HepG2 (cell line): ENCODE measurements around the gene SPAG4. TPM values are rescaled to one million over a fixed set of nuclear protein-coding genes. Genes with fewer than 3 reads are reported as not detected.

Experiments used
- DNMT1 ChIP-seq: sonication (generic); formaldehyde crosslinking; IDR thresholded peaks from 2 replicates; pipeline ENCODE4 v1.5.1; 2020; ENCODE audit warnings: mild to moderate bottlenecking, missing genetic modification reagents
- EZH2 ChIP-seq: conservative IDR thresholded peaks from 2 replicates; pipeline ENCODE4 v1.6.1; 2012; ENCODE audit warnings: mild to moderate bottlenecking, low read depth, low read length, moderate library complexity
- FOXM1 ChIP-seq: sonication (generic); formaldehyde crosslinking; IDR thresholded peaks from 2 replicates; pipeline ENCODE4 v1.5.0; 2020; ENCODE audit warnings: missing genetic modification reagents
- NFE2L2 ChIP-seq: fragments of 150-350 bp; IDR thresholded peaks from 2 replicates; pipeline ENCODE4 v1.6.1; 2014; ENCODE audit warnings: low read length
- NFRKB ChIP-seq: fragments of 450-650 bp; IDR thresholded peaks from 2 replicates; pipeline ENCODE4 v1.6.1; 2017
- ZFAT ChIP-seq: sonication (generic); formaldehyde crosslinking; conservative IDR thresholded peaks from 2 replicates; pipeline ENCODE4 v1.8.1; 2023; ENCODE audit warnings: missing genetic modification reagents, inconsistent platforms
- ZNF282 ChIP-seq: fragments of 450-650 bp; IDR thresholded peaks from 2 replicates; pipeline ENCODE4 v1.6.1; 2018; ENCODE audit not compliant: partially characterized antibody
- ZNF329 ChIP-seq: sonication (generic); formaldehyde crosslinking; IDR thresholded peaks from 2 replicates; pipeline ENCODE4 v1.9.0; 2021; ENCODE audit warnings: low read depth, mild to moderate bottlenecking, missing genetic modification reagents
- ZNF432 ChIP-seq: sonication (generic); formaldehyde crosslinking; IDR thresholded peaks from 2 replicates; pipeline ENCODE4 v1.5.0; 2020; ENCODE audit warnings: missing genetic modification reagents, mild to moderate bottlenecking, borderline replicate concordance
- ZNF652 ChIP-seq: IDR thresholded peaks from 2 replicates; pipeline ENCODE4 v1.6.1; 2016; ENCODE audit warnings: low read depth, borderline replicate concordance
- ZNF775 ChIP-seq: sonication (generic); formaldehyde crosslinking; IDR thresholded peaks from 2 replicates; pipeline ENCODE4 v1.4.0; 2020; ENCODE audit warnings: missing genetic modification reagents, mild to moderate bottlenecking, moderate library complexity, borderline replicate concordance
- ZNF781 ChIP-seq: sonication (generic); formaldehyde crosslinking; IDR thresholded peaks from 2 replicates; pipeline ENCODE4 v1.5.1; 2020; ENCODE audit warnings: borderline replicate concordance, mild to moderate bottlenecking, missing genetic modification reagents; ENCODE audit errors: not compliant biosample characterization
- polyA plus RNA-seq, 8 experiments: library from polyadenylated mRNA; depleted of rRNA in 3 of 8; stranded (reverse) in 7 of 8; unstranded in 1 of 8; fragments of >200 nt; fragmentation: Illumina TruSeq in 4 of 8; extraction: Trizol in 4 of 8; gene quantifications; 2 replicates each; pipeline versions ENCODE4 v1.2.1 to v1.2.3, GENCODE V29; 2011 to 2016; ENCODE audit warnings: low read depth in 4 of 8, missing spikeins in 1 of 8, mixed read lengths in 1 of 8; ENCODE audit not compliant: insufficient read depth in 1 of 8
- total RNA-seq, 5 experiments: library from RNA; depleted of rRNA; stranded (reverse); fragments of >200 nt; fragmentation: Illumina TruSeq; extraction: Trizol; gene quantifications; 2 replicates each; pipeline ENCODE4 v1.2.3, GENCODE V29; 2016; ENCODE audit warnings: low read depth in 1 of 5
- TF ChIP-seq, protein P1 (sequence below): sonication (generic); formaldehyde crosslinking; IDR thresholded peaks from 2 replicates; pipeline ENCODE4 v1.4.0; 2020; ENCODE audit warnings: missing genetic modification reagents, borderline replicate concordance
- TF ChIP-seq, protein P2 (sequence below): IDR thresholded peaks from 2 replicates; pipeline ENCODE4 v1.6.1; 2016; ENCODE audit warnings: missing compliant biosample characterization, missing genetic modification reagents, borderline replicate concordance
- TF ChIP-seq, protein P3 (sequence below): sonication (generic); formaldehyde crosslinking; IDR thresholded peaks from 2 replicates; pipeline ENCODE4 v1.8.1; 2023; ENCODE audit warnings: mild to moderate bottlenecking, moderate library complexity, missing genetic modification reagents
- TF ChIP-seq, protein P4 (sequence below): sonication (generic); formaldehyde crosslinking; IDR thresholded peaks from 2 replicates; pipeline ENCODE4 v1.9.0; 2021; ENCODE audit warnings: missing genetic modification reagents, mild to moderate bottlenecking, borderline replicate concordance
- TF ChIP-seq, protein P5 (sequence below): sonication (generic); formaldehyde crosslinking; conservative IDR thresholded peaks from 2 replicates; pipeline ENCODE4 v1.5.0; 2020; ENCODE audit warnings: missing genetic modification reagents

Gene SPAG4
- total and polyA plus RNA-seq, 2 of the 13 experiments (the other 11 are each of a cell fraction or from before 2014, with no cell fraction given) = 5.8 to 137 TPM

DNA sequence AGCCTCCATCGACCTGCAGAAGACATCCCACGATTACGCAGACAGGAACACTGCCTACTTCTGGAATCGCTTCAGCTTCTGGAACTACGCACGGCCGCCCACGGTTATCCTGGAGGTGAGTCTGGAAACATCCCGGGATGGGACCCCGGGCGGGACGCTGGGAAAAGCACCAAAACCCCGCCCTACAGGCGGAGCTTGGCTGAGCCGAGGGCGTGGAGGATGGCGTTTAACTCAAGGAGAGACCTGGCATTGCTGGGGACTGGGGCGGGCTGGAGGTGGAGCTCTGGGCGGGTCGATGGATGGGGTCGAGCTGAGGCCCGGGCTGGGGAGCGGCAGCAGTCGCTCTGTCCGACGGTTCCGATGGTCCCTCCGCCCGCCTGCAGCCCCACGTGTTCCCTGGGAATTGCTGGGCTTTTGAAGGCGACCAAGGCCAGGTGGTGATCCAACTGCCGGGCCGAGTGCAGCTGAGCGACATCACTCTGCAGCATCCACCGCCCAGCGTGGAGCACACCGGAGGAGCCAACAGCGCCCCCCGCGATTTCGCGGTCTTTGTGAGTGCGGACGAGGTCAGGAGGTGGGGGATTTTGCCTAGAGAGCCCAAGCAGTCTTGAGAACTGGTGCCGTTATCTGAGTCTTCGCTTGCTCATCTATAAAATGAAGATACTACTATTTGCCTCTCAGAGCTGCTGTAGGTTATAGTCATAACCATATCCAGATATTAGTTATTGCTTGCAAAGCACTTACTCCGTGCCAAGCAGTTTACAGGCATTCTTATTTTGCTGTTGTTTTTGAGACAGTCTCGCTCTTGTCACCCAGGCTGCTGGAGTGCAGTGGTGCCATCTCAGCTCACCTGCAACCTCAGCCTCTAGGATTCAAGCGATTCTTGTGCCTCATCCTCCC lies 3.8 kb downstream of the SPAG4 start (continued):
- TF ChIP-seq, protein P1, sequence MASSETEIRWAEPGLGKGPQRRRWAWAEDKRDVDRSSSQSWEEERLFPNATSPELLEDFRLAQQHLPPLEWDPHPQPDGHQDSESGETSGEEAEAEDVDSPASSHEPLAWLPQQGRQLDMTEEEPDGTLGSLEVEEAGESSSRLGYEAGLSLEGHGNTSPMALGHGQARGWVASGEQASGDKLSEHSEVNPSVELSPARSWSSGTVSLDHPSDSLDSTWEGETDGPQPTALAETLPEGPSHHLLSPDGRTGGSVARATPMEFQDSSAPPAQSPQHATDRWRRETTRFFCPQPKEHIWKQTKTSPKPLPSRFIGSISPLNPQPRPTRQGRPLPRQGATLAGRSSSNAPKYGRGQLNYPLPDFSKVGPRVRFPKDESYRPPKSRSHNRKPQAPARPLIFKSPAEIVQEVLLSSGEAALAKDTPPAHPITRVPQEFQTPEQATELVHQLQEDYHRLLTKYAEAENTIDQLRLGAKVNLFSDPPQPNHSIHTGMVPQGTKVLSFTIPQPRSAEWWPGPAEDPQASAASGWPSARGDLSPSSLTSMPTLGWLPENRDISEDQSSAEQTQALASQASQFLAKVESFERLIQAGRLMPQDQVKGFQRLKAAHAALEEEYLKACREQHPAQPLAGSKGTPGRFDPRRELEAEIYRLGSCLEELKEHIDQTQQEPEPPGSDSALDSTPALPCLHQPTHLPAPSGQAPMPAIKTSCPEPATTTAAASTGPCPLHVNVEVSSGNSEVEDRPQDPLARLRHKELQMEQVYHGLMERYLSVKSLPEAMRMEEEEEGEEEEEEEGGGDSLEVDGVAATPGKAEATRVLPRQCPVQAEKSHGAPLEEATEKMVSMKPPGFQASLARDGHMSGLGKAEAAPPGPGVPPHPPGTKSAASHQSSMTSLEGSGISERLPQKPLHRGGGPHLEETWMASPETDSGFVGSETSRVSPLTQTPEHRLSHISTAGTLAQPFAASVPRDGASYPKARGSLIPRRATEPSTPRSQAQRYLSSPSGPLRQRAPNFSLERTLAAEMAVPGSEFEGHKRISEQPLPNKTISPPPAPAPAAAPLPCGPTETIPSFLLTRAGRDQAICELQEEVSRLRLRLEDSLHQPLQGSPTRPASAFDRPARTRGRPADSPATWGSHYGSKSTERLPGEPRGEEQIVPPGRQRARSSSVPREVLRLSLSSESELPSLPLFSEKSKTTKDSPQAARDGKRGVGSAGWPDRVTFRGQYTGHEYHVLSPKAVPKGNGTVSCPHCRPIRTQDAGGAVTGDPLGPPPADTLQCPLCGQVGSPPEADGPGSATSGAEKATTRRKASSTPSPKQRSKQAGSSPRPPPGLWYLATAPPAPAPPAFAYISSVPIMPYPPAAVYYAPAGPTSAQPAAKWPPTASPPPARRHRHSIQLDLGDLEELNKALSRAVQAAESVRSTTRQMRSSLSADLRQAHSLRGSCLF (CRISPR knock-in tag) = peak; percentile 20; the same call in 1 of the 2 replicates
- TF ChIP-seq ZNF329 (CRISPR knock-in tag) = peak; percentile 92
- TF ChIP-seq FOXM1 (CRISPR knock-in tag) = no peak
- 0 out of 2 replicates have a peak, but pooled peaks have one; percentile 55 for TF ChIP-seq ZNF775 (CRISPR knock-in tag)
- TF ChIP-seq, protein P2, sequence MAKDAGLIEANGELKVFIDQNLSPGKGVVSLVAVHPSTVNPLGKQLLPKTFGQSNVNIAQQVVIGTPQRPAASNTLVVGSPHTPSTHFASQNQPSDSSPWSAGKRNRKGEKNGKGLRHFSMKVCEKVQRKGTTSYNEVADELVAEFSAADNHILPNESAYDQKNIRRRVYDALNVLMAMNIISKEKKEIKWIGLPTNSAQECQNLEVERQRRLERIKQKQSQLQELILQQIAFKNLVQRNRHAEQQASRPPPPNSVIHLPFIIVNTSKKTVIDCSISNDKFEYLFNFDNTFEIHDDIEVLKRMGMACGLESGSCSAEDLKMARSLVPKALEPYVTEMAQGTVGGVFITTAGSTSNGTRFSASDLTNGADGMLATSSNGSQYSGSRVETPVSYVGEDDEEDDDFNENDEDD (CRISPR knock-in tag) = peak; percentile 94
- TF ChIP-seq ZNF282 = no peak
- peak; percentile 81 for TF ChIP-seq ZNF781 (CRISPR knock-in tag)
- TF ChIP-seq, protein P3, sequence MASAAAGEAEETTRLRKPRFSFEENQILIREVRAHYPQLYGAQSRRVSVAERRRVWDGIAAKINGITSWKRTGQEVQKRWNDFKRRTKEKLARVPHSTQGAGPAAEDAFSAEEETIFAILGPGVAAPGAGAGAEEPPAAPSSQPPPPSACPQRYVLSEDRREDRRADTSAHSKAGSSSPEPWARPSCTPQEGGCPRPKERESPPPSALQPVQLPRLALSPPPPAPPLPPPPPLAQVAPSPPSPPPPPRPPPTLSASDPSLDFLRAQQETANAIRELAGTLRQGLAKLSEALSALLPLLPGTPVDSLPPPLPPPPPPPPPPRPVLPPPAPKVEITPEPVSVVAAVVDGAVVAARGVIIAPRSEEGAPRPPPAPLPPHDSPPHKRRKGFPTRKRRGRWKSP = peak; percentile 97
- no peak for TF ChIP-seq NFRKB
- no peak for TF ChIP-seq ZNF652 (CRISPR knock-in tag)
- no peak for TF ChIP-seq EZH2
- peak; percentile 93; the same call in 1 of the 2 replicates for TF ChIP-seq ZNF432 (CRISPR knock-in tag)
- TF ChIP-seq ZFAT (CRISPR knock-in tag) = no peak
- TF ChIP-seq, protein P4, sequence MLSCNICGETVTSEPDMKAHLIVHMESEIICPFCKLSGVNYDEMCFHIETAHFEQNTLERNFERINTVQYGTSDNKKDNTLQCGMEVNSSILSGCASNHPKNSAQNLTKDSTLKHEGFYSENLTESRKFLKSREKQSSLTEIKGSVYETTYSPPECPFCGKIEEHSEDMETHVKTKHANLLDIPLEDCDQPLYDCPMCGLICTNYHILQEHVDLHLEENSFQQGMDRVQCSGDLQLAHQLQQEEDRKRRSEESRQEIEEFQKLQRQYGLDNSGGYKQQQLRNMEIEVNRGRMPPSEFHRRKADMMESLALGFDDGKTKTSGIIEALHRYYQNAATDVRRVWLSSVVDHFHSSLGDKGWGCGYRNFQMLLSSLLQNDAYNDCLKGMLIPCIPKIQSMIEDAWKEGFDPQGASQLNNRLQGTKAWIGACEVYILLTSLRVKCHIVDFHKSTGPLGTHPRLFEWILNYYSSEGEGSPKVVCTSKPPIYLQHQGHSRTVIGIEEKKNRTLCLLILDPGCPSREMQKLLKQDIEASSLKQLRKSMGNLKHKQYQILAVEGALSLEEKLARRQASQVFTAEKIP (CRISPR knock-in tag) = no peak
- TF ChIP-seq, protein P5, sequence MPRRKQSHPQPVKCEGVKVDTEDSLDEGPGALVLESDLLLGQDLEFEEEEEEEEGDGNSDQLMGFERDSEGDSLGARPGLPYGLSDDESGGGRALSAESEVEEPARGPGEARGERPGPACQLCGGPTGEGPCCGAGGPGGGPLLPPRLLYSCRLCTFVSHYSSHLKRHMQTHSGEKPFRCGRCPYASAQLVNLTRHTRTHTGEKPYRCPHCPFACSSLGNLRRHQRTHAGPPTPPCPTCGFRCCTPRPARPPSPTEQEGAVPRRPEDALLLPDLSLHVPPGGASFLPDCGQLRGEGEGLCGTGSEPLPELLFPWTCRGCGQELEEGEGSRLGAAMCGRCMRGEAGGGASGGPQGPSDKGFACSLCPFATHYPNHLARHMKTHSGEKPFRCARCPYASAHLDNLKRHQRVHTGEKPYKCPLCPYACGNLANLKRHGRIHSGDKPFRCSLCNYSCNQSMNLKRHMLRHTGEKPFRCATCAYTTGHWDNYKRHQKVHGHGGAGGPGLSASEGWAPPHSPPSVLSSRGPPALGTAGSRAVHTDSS = no peak
- TF ChIP-seq DNMT1 (CRISPR knock-in tag) = peak; percentile 99
- no peak for TF ChIP-seq NFE2L2
